ENCODE data around the gene CSNK1E.

The CSNK1E gene

GRCh38 chr22:38327805-38328204 is 10.6 kb upstream of the CSNK1E start:
- TF ChIP-seq CTCF (IDR thresholded peaks at IDR 0.05): no peak

- no peak for TF ChIP-seq CTCF (IDR thresholded peaks at IDR 0.05)
Measured at GRCh38 chr22:38327396-38327795, 10.2 kb upstream of the CSNK1E start.

- no peak for TF ChIP-seq CTCF (IDR thresholded peaks at IDR 0.05)
Measured at GRCh38 chr22:38325587-38325986, 8.4 kb upstream of the CSNK1E start.

GRCh38 chr22:38320605-38321402 is 3.6 kb upstream of the CSNK1E start:
- no peak for TF ChIP-seq CTCF (IDR thresholded peaks at IDR 0.05)

GRCh38 chr22:38318792-38319773 is 1.9 kb upstream of the CSNK1E start:
- no peak for TF ChIP-seq CTCF (IDR thresholded peaks at IDR 0.05)

GRCh38 chr22:38317995-38318715 is 922 bp upstream of the CSNK1E start:
- no peak for TF ChIP-seq CTCF (IDR thresholded peaks at IDR 0.05)
